Measurements from ENCODE around the gene ELAVL1. TPM values are rescaled to one million over a fixed set of nuclear protein-coding genes. Genes with fewer than 3 reads are reported as not detected.

The ELAVL1 gene
- total and polyA plus RNA-seq, 10 donors: 13.5 to 66.7 (median 29.9) TPM

GRCh38 chr19:7915250-7916102 lies 90.0 kb downstream of the ELAVL1 start:
- Histone ChIP-seq H3K9me3 (no peaks in the 10 kb centered on the region), H3K36me3 (peaks cover 0 to 36% (median 26%) of the 10 kb centered on the region in 6 donors), H3K4me3 (peak overlapping the region in 6 of 8 donors; percentile 25 to 70 (median 41)), H3K27ac (no peak overlapping the region), H3K4me1 (peaks cover 25 to 70% (median 48%) of the 10 kb centered on the region in 6 donors), H3K27me3 (replicated peaks in 1 of 7) (peaks cover 0 to 61% (median 52%) of the 10 kb centered on the region in 7 donors)
- WGBS, 5 donors: 52 to 60% (median 54%) methylated on average over 20 to 24 of the region's 24 CpGs
- intact Hi-C loops (cut with DNase I; ENCODE audit: low total_unique reads): no loop called here
- no peak for TF ChIP-seq POLR2A (IDR thresholded peaks at IDR 0.05)
- TF ChIP-seq POLR2AphosphoS5 (IDR thresholded peaks at IDR 0.05): peak in 1 of 3 donors; percentile 21
- no peak for DNase-seq

DNA sequence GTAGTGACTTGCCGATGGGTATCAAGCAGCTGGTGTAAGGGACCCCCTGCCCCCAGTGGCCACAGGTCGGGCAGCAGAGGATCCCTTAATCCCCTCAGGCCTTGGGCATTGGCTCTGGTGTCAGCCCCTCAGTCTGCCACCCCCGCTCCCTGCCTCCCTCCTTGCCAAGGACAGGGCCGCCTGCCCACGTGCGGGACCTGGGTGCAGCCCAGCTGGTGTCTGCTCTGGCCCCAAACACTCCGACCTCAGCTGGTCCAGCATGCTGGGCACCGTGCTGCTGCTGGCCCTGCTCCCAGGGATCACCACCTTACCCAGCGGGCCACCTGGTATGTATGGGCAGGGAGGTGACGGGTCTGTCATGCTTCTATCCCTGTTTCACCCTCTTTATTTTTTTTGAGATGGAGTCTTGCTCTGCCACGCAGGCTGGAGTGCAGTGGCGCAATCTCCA lies 90.8 kb downstream of the ELAVL1 start, which contains the start of gene TGFBR3L:
Gene TGFBR3L, plus strand, starts transcription at position 233 of the 448 bp plus-strand sequence.
- no peak within 1 kb of the TSS for H3K27ac ChIP-seq
- WGBS, 5 donors: 71 to 79% (median 77%) methylated on average over 9 to 12 of the region's 12 CpGs
- peaks cover 0 to 44% (median 34%) of the 10 kb centered on the region in 6 donors for H3K36me3 ChIP-seq
- H3K27me3 ChIP-seq (replicated peaks in 1 of 7): peaks cover 0 to 58% (median 52%) of the 10 kb centered on the region in 7 donors
- H3K4me3 ChIP-seq: no peak within 1 kb of the TSS
- peak; percentile 55 to 78 (median 60) for TF ChIP-seq POLR2AphosphoS5 (IDR thresholded peaks at IDR 0.05)
- TF ChIP-seq POLR2A (IDR thresholded peaks at IDR 0.05): no peak
- intact Hi-C loops (cut with DNase I; ENCODE audit: low total_unique reads): no loop called here
- peaks cover 21 to 67% (median 43%) of the 10 kb centered on the region in 6 donors for H3K4me1 ChIP-seq
- no peaks in the 10 kb centered on the region for H3K9me3 ChIP-seq
- DNase-seq: peak; percentile 71

DNA sequence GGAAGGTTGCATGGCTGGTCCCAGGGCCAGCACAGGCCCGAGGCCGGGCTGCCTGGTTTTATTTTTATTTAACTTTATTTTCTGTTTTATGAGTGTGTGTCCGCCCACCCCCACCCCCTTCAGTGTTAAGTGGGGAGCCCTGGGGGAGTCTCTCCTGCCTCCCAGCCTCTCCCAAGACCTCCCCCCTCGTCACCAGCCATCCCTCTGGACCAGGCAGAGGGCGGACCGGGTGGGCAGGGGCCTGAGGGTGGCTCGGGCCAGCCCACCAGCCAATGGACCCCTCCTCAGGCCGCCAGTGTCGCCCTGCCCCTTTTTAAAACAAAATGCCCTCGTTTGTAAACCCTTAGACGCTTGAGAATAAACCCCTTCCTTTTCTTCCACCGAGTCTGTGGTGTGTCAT lies 91.3 kb downstream of the ELAVL1 start:
- Histone ChIP-seq H3K27me3 (replicated peaks in 1 of 7) (peaks cover 0 to 53% (median 51%) of the 10 kb centered on the region in 7 donors), H3K4me3 (no peak overlapping the region), H3K4me1 (peaks cover 20 to 66% (median 39%) of the 10 kb centered on the region in 6 donors), H3K9me3 (no peaks in the 10 kb centered on the region), H3K36me3 (peaks cover 0 to 50% (median 37%) of the 10 kb centered on the region in 6 donors), H3K27ac (no peak overlapping the region)
- intact Hi-C loops (cut with DNase I; ENCODE audit: low total_unique reads): no loop called here
- 68 to 84% (median 71%) methylated on average over 12 of the region's 12 CpGs for WGBS, 5 donors
- TF ChIP-seq, protein P1, sequence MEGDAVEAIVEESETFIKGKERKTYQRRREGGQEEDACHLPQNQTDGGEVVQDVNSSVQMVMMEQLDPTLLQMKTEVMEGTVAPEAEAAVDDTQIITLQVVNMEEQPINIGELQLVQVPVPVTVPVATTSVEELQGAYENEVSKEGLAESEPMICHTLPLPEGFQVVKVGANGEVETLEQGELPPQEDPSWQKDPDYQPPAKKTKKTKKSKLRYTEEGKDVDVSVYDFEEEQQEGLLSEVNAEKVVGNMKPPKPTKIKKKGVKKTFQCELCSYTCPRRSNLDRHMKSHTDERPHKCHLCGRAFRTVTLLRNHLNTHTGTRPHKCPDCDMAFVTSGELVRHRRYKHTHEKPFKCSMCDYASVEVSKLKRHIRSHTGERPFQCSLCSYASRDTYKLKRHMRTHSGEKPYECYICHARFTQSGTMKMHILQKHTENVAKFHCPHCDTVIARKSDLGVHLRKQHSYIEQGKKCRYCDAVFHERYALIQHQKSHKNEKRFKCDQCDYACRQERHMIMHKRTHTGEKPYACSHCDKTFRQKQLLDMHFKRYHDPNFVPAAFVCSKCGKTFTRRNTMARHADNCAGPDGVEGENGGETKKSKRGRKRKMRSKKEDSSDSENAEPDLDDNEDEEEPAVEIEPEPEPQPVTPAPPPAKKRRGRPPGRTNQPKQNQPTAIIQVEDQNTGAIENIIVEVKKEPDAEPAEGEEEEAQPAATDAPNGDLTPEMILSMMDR (IDR thresholded peaks at IDR 0.05 in 8 of 11, conservative IDR thresholded peaks at IDR 0.05 in 3 of 11): no peak
- no peak for TF ChIP-seq POLR2A (IDR thresholded peaks at IDR 0.05)
- TF ChIP-seq POLR2AphosphoS5 (IDR thresholded peaks at IDR 0.05): no peak
- DNase-seq: no peak

DNA sequence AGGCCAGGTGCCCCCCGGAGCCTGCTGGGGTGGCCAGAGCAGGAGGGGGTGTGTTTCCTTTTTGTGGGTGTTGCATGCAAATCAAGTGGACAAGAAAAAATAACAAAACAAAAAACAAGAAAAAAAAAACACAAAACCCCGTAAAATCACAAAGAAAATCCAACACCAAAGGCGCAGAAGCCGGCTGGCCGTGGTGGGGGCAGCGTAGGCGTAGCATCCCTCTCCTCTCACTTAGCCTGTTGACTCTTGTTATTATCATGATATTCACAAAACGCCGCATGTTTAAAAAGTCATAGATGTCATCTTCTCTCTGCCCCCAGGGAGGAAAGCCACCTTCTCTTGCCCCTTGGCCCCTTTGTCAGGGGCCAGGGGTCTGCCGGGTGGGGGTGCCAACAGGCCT lies 91.8 kb downstream of the ELAVL1 start:
- peaks cover 0 to 54% (median 39%) of the 10 kb centered on the region in 6 donors for H3K36me3 ChIP-seq
- H3K4me1 ChIP-seq: peaks cover 20 to 66% (median 42%) of the 10 kb centered on the region in 6 donors
- no peak for TF ChIP-seq POLR2AphosphoS5 (IDR thresholded peaks at IDR 0.05)
- TF ChIP-seq, protein P1 (IDR thresholded peaks at IDR 0.05 in 8 of 11, conservative IDR thresholded peaks at IDR 0.05 in 3 of 11): no peak
- TF ChIP-seq POLR2A (IDR thresholded peaks at IDR 0.05): no peak
- intact Hi-C loops (cut with DNase I; ENCODE audit: low total_unique reads): no loop called here
- WGBS, 5 donors: 80 to 94% (median 88%) methylated on average over 10 of the region's 10 CpGs
- no peak for DNase-seq
- peaks cover 0 to 49% (median 46%) of the 10 kb centered on the region in 7 donors for H3K27me3 ChIP-seq (replicated peaks in 1 of 7)
- no peaks in the 10 kb centered on the region for H3K9me3 ChIP-seq
- H3K27ac ChIP-seq: no peak overlapping the region
- no peak overlapping the region for H3K4me3 ChIP-seq
